K562 (cell line): ENCODE data around the gene FAM50A. TPM values are rescaled to one million over a fixed set of nuclear protein-coding genes. Genes with fewer than 3 reads are reported as not detected.

Source experiments
- ATAC-seq: fragments of 200-7000 bp; cut with Tn5 transposase; 3 replicates; pipeline ENCODE4 v1.9.1; 2020; ENCODE audit warnings: moderate library complexity
- BruUV-seq: library from RNA; stranded (reverse); fragments of 400-500 nt; replicated peaks from 2 replicates; lab custom pipeline; 2021; lab: Mats Ljungman, UMichigan
- CTCF ChIA-PET: fragments of 300-600 bp; formaldehyde crosslinking; extraction: SDS; loops from one replicate; lab custom pipeline; 2021; ENCODE audit warnings: low intra/inter-chr PET ratio; lab: Yijun Ruan, JAX
- POLR2A ChIA-PET: fragments of 300-600, 350-650 bp; sonication (Branson Sonifier 250); formaldehyde crosslinking; extraction: SDS; loops from one replicate; lab custom pipeline; 2021; ENCODE audit warnings: antibody characterized with exemption, inconsistent platforms; lab: Yijun Ruan, JAX
- DNase-seq, 4 experiments: peaks; one replicate each; pipeline versions ENCODE4 v3.0.0 to v3.0.0-alpha.2; 2011 to 2018; ENCODE audit warnings: low spot score in 3 of 4, mixed read lengths in 3 of 4; ENCODE audit errors: extremely low read depth in 1 of 4
- FAIRE-seq: peaks from 2 replicates; lab custom pipeline; 2011; peaks lifted over from hg19 to GRCh38; lab: Jason Lieb, UNC
- H2AFZ ChIP-seq: 2 replicates; pipeline ENCODE4 v1.6.0; 2011; ENCODE audit warnings: low read depth, low read length, control low read depth, inconsistent platforms
- H3K27ac ChIP-seq: fragments of 200-600 bp; 3 replicates; pipeline ENCODE4 v1.8.0; 2011; ENCODE audit warnings: low read depth, mild to moderate bottlenecking, control low read depth, inconsistent platforms, low read length, moderate library complexity, mixed read lengths; ENCODE audit errors: extremely low read depth
- H3K27me3 ChIP-seq, 2 experiments: fragments of 300-600 bp in 1 of 2; 2 replicates in 1 of 2; 3 replicates in 1 of 2; pipeline versions ENCODE4 v1.6.0 to v1.8.0; 2011; ENCODE audit warnings: inconsistent platforms in 2 of 2, low read length in 2 of 2, mild to moderate bottlenecking in 1 of 2, mixed read lengths in 1 of 2, moderate library complexity in 1 of 2; ENCODE audit not compliant: control insufficient read depth in 2 of 2, insufficient read depth in 2 of 2
- H3K36me3 ChIP-seq: fragments of 300-600 bp; 3 replicates; pipeline ENCODE4 v1.8.0; 2011; ENCODE audit warnings: mild to moderate bottlenecking, low read length, inconsistent platforms; ENCODE audit not compliant: control insufficient read depth, insufficient read depth
- H3K4me1 ChIP-seq, 2 experiments: fragments of 200-600 bp in 1 of 2; replicated peaks in 1 of 2; 2 replicates in 1 of 2; 3 replicates in 1 of 2; pipeline versions ENCODE4 v1.5.1 to v1.8.0; 2011; ENCODE audit warnings: inconsistent platforms in 2 of 2, low read length in 2 of 2, mild to moderate bottlenecking in 1 of 2, mixed read lengths in 1 of 2, moderate library complexity in 1 of 2; ENCODE audit not compliant: control insufficient read depth in 2 of 2, insufficient read depth in 2 of 2
- H3K4me2 ChIP-seq: 2 replicates; pipeline ENCODE4 v1.6.1; 2011; ENCODE audit warnings: low read length, control low read depth, inconsistent platforms, mixed read lengths; ENCODE audit not compliant: insufficient read depth
- H3K4me3 ChIP-seq: fragments of 200-600 bp; sonication (generic), shearing (Covaris generic); 2 replicates; pipeline ENCODE4 v1.5.1; 2016; ENCODE audit warnings: control low read depth, inconsistent platforms
- H3K79me2 ChIP-seq: fragments of 200-600 bp; 3 replicates; pipeline ENCODE4 v1.8.0; 2011; ENCODE audit warnings: low read length, inconsistent platforms; ENCODE audit not compliant: control insufficient read depth, insufficient read depth
- H3K9ac ChIP-seq, 2 experiments: 2 replicates each; pipeline versions ENCODE4 v1.6.0 to v1.6.1; 2011; ENCODE audit warnings: low read depth in 2 of 2, low read length in 2 of 2, control low read depth in 1 of 2, inconsistent platforms in 1 of 2, mild to moderate bottlenecking in 1 of 2, mixed read lengths in 1 of 2; ENCODE audit not compliant: insufficient read depth in 1 of 2
- H3K9me1 ChIP-seq: one replicate; pipeline ENCODE4 v1.6.0; 2011; ENCODE audit warnings: inconsistent platforms, mild to moderate bottlenecking, low read length, moderate library complexity; ENCODE audit not compliant: control insufficient read depth, insufficient read depth
- H3K9me3 ChIP-seq: replicated peaks from 2 replicates; pipeline ENCODE4 v1.5.1; 2011; ENCODE audit warnings: low read depth, low read length, inconsistent platforms; ENCODE audit not compliant: control insufficient read depth, insufficient read depth
- H4K20me1 ChIP-seq: replicated peaks from 2 replicates; pipeline ENCODE4 v1.6.1; 2011; ENCODE audit warnings: low read length, inconsistent platforms, mixed read lengths; ENCODE audit not compliant: control insufficient read depth, insufficient read depth
- ARID1B ChIP-seq: fragments of 450-650 bp; IDR thresholded peaks from 2 replicates; pipeline ENCODE4 v1.6.1; 2016; ENCODE audit warnings: antibody characterized with exemption, mild to moderate bottlenecking, inconsistent platforms
- ATF1 ChIP-seq, 2 experiments: fragments of 450-650 bp in 1 of 2; IDR thresholded peaks; 2 replicates each; pipeline ENCODE4 v1.6.1; 2016; ENCODE audit warnings: missing compliant biosample characterization in 1 of 2, missing genetic modification characterization in 1 of 2
- ATF3 ChIP-seq, 2 experiments: fragments of 450-650 bp in 1 of 2; sonication (generic) in 1 of 2; formaldehyde crosslinking in 1 of 2; IDR thresholded peaks in 1 of 2; conservative IDR thresholded peaks in 1 of 2; 2 replicates each; pipeline versions ENCODE4 v1.6.1 to v1.8.1; 2016 to 2023; ENCODE audit warnings: mild to moderate bottlenecking in 2 of 2, moderate library complexity in 2 of 2, inconsistent platforms in 1 of 2, missing genetic modification reagents in 1 of 2
- ATF7 ChIP-seq: fragments of 450-650 bp; IDR thresholded peaks from 2 replicates; pipeline ENCODE4 v1.7.1; 2014; ENCODE audit warnings: mild to moderate bottlenecking, moderate library complexity
- CC2D1A ChIP-seq: fragments of 450-650 bp; IDR thresholded peaks from 2 replicates; pipeline ENCODE4 v1.6.1; 2017; ENCODE audit warnings: mild to moderate bottlenecking
- CREM ChIP-seq: IDR thresholded peaks from 2 replicates; pipeline ENCODE4 v1.6.1; 2014; ENCODE audit warnings: antibody characterized with exemption, low read depth
- DPF2 ChIP-seq: fragments of 450-650 bp; IDR thresholded peaks from 2 replicates; pipeline ENCODE4 v1.6.1; 2016
- FUS ChIP-seq: fragments of 200-400 bp; formaldehyde crosslinking; optimal IDR thresholded peaks from 2 replicates; pipeline ENCODE3; 2017; ENCODE audit warnings: low read depth, low read length
- MTA1 ChIP-seq: fragments of 450-650 bp; IDR thresholded peaks from 2 replicates; pipeline ENCODE4 v1.6.1; 2017; ENCODE audit warnings: borderline replicate concordance
- NFE2L1 ChIP-seq: fragments of 450-650 bp; IDR thresholded peaks from 2 replicates; pipeline ENCODE4 v1.6.1; 2016; ENCODE audit warnings: missing genetic modification characterization, low read depth, mild to moderate bottlenecking, missing compliant biosample characterization, moderate library complexity, borderline replicate concordance
- SIX5 ChIP-seq, 2 experiments: IDR thresholded peaks; 2 replicates each; pipeline ENCODE4 v1.6.1; 2011; ENCODE audit warnings: low read length in 2 of 2, borderline replicate concordance in 1 of 2, low read depth in 1 of 2, mild to moderate bottlenecking in 1 of 2, moderate library complexity in 1 of 2; ENCODE audit not compliant: insufficient read depth in 1 of 2
- STAT6 ChIP-seq: sonication (generic); formaldehyde crosslinking; IDR thresholded peaks from 2 replicates; pipeline ENCODE4 v1.8.1; 2023; ENCODE audit warnings: mild to moderate bottlenecking, missing genetic modification reagents
- YY1 ChIP-seq, 3 experiments: IDR thresholded peaks; 2 replicates each; pipeline ENCODE4 v1.6.1; 2011; ENCODE audit warnings: low read length in 2 of 3, mild to moderate bottlenecking in 2 of 3, moderate library complexity in 2 of 3, borderline replicate concordance in 1 of 3, control low read depth in 1 of 3, low read depth in 1 of 3; ENCODE audit not compliant: insufficient read depth in 3 of 3, insufficient replicate concordance in 2 of 3, control insufficient read depth in 1 of 3, insufficient read length in 1 of 3; ENCODE audit errors: extremely low read depth in 1 of 3
- ZC3H4 ChIP-seq: sonication (generic); formaldehyde crosslinking; IDR thresholded peaks from 2 replicates; pipeline ENCODE4 v1.9.0; 2021; ENCODE audit warnings: missing genetic modification reagents, borderline replicate concordance
- WGBS: fragments of 100-300 bp; shearing (Covaris generic); methylation state at CpG from one replicate; pipeline ENCODE4 v1.1.6; 2016; ENCODE audit warnings: low coverage, mixed read lengths; ENCODE audit not compliant: insufficient coverage; ENCODE audit errors: missing lambda C conversion rate; 5-methylcytosine and 5-hydroxymethylcytosine counted together
- in situ Hi-C: fragments of 300-500 bp; cut with MboI; formaldehyde crosslinking; loops from 4 replicates; pipeline ENCODE4 v1.15.0; 2018; ENCODE audit warnings: inconsistent platforms, mixed read lengths
- intact Hi-C: fragments of 100-400 bp; cut with micrococcal nuclease; formaldehyde crosslinking; loops from 2 replicates; pipeline ENCODE4 v1.14.2; 2022
- polyA plus RNA-seq, 8 experiments: library from polyadenylated mRNA; depleted of rRNA in 4 of 8; stranded (reverse) in 5 of 8; unstranded in 3 of 8; fragments of >200 nt; fragmentation: Nextera tagmentation in 2 of 8; fragmentation: Illumina TruSeq in 1 of 8; extraction: Ambion mirVana in 2 of 8; extraction: Trizol in 1 of 8; gene quantifications; 2 replicates each; pipeline versions ENCODE4 v1.2.1 to v1.2.3, GENCODE V29; 2011 to 2014; ENCODE audit warnings: inconsistent platforms in 1 of 8, missing spikeins in 1 of 8
- total RNA-seq, 7 experiments: library from RNA; depleted of rRNA in 6 of 7; stranded (reverse); fragments of >200 nt in 6 of 7; fragmentation: Illumina TruSeq in 2 of 7; extraction: Trizol in 2 of 7; gene quantifications; 2 replicates each; pipeline versions ENCODE4 v1.2.1 to v1.2.3, GENCODE V29; 2011 to 2021; ENCODE audit warnings: low replicate concordance in 1 of 7
- TF ChIP-seq, protein P1 (sequence below): sonication (generic); formaldehyde crosslinking; IDR thresholded peaks from 2 replicates; pipeline ENCODE4 v1.8.0; 2022; ENCODE audit warnings: mild to moderate bottlenecking, missing genetic modification reagents

FAM50A gene
- total and polyA plus RNA-seq, 9 of the 15 experiments (the other 6 are each of a cell fraction or from before 2014, with no cell fraction given): 4.4 to 114 (median 67.3) TPM

- Histone ChIP-seq H3K4me2 (peak overlapping the region; percentile 80), H3K4me1 (peaks cover 27 to 55% of the 10 kb centered on the region in 2 experiments; a peak in 4 of 5 replicates), H3K36me3 (peaks cover 51% of the 10 kb centered on the region; the same call in 2 of the 3 replicates), H3K79me2 (peaks cover 35% of the 10 kb centered on the region), H2AFZ (no peak overlapping the region), H3K9ac (peak overlapping the region; percentile 61 to 84; a peak in 3 of 4 replicates), H4K20me1 (no peaks in the 10 kb centered on the region), H3K27me3 (no peaks in the 10 kb centered on the region), H3K9me1 (no peaks in the 10 kb centered on the region), H3K4me3 (0 out of 2 replicates have a peak overlapping the region, but pooled peaks have one; percentile 18), H3K9me3 (no peaks in the 10 kb centered on the region), H3K27ac (peak overlapping the region; percentile 67)
- intact Hi-C loops: loop anchor here (2.0 kb wide), 1 partner anchor 54 kb away; no protein-coding TSS in a partner anchor
- in situ Hi-C loops: no loop called here
- DNase-seq (peak in 2 of 4 experiments; percentile 37 to 67), ATAC-seq (peak; percentile 40), FAIRE-seq (peak; percentile 80)
- WGBS: 4% methylated on average over 6 of the region's 6 CpGs
- ChIA-PET CTCF (no interaction called here), POLR2A (interaction anchor here (0.6 to 1.4 kb wide), 4 partner anchors 10 to 31 kb away, joined by 3 to 6 read pairs (median 3); no protein-coding TSS in a partner anchor)
- no TSS peak for BruUV-seq
- TF ChIP-seq NFE2L1: no peak
- TF ChIP-seq ARID1B: peak; percentile 27; the same call in 1 of the 2 replicates
- TF ChIP-seq CC2D1A: no peak
- TF ChIP-seq MTA1: 0 out of 2 replicates have a peak, but pooled peaks have one; percentile 15
- no peak for TF ChIP-seq ZC3H4
- TF ChIP-seq SIX5 (IDR thresholded peaks at IDR 0.05; ENCODE audit: borderline replicate concordance in 1 of 2, insufficient read depth in 1 of 2, low read depth in 1 of 2, low read length in 2 of 2): no peak
- peak; percentile 46; the same call in 1 of the 2 replicates for TF ChIP-seq ATF7
- TF ChIP-seq, protein P1, sequence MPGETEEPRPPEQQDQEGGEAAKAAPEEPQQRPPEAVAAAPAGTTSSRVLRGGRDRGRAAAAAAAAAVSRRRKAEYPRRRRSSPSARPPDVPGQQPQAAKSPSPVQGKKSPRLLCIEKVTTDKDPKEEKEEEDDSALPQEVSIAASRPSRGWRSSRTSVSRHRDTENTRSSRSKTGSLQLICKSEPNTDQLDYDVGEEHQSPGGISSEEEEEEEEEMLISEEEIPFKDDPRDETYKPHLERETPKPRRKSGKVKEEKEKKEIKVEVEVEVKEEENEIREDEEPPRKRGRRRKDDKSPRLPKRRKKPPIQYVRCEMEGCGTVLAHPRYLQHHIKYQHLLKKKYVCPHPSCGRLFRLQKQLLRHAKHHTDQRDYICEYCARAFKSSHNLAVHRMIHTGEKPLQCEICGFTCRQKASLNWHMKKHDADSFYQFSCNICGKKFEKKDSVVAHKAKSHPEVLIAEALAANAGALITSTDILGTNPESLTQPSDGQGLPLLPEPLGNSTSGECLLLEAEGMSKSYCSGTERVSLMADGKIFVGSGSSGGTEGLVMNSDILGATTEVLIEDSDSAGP (CRISPR knock-in tag): no peak
- TF ChIP-seq ATF3 (IDR thresholded peaks at IDR 0.05): peak; percentile 33; the same call in 1 of the 2 replicates
- TF ChIP-seq ATF3 (CRISPR knock-in tag; conservative IDR thresholded peaks at IDR 0.05): no peak
- TF ChIP-seq ATF1 (CRISPR knock-in tag; IDR thresholded peaks at IDR 0.05): no peak
- 0 out of 2 replicates have a peak, but pooled peaks have one; percentile 11 for TF ChIP-seq ATF1 (tag; IDR thresholded peaks at IDR 0.05)
- TF ChIP-seq FUS: no peak
- peak; percentile 60; the same call in 1 of the 2 replicates for TF ChIP-seq DPF2
- TF ChIP-seq YY1 (IDR thresholded peaks at IDR 0.05; ENCODE audit: borderline replicate concordance in 1 of 3, control insufficient read depth in 1 of 3, extremely low read depth in 1 of 3, insufficient read depth in 3 of 3, insufficient read length in 1 of 3, insufficient replicate concordance in 2 of 3, low read depth in 1 of 3, low read length in 2 of 3): no peak
- TF ChIP-seq STAT6 (CRISPR knock-in tag): no peak
- TF ChIP-seq CREM: peak; percentile 49; the same call in 1 of the 2 replicates
Measured at GRCh38 chrX:154430479-154430878, 13.5 kb upstream of the FAM50A start.
